Panc1 (cell line): Measurements from ENCODE around the gene GMDS. TPM values are rescaled to one million over a fixed set of nuclear protein-coding genes. Genes with fewer than 3 reads are reported as not detected.

Experiments
- ATAC-seq: fragments of 200-7000 bp; cut with Tn5 transposase; 2 replicates; pipeline ENCODE4 v1.9.1; 2020; ENCODE audit warnings: mild to moderate bottlenecking, moderate library complexity
- BruUV-seq: library from RNA; stranded (reverse); fragments of 400-500 nt; replicated peaks from 2 replicates; lab custom pipeline; 2021; lab: Mats Ljungman, UMichigan
- CTCF ChIA-PET: fragments of 300-600 bp; sonication (Branson Sonifier 250); formaldehyde crosslinking; loops from one replicate; lab custom pipeline; 2022; ENCODE audit warnings: antibody characterized with exemption; lab: Charles Lee
- POLR2A ChIA-PET: fragments of 300-600 bp; sonication (Branson Sonifier 250); formaldehyde crosslinking; loops from one replicate; lab custom pipeline; 2022; ENCODE audit warnings: antibody characterized with exemption; lab: Charles Lee
- DNase-seq: peaks from one replicate; pipeline ENCODE4 v3.0.0-alpha.2; 2010; ENCODE audit warnings: low read depth, low spot score
- H3K27ac ChIP-seq: 2 replicates; pipeline ENCODE4 v1.5.1; 2011; ENCODE audit warnings: mild to moderate bottlenecking, low read length, inconsistent platforms
- H3K27me3 ChIP-seq: fragments of 200-500 bp; sonication (Bioruptor generic); 2 replicates; pipeline ENCODE4 v1.6.0; 2014; ENCODE audit warnings: low read length, inconsistent platforms; ENCODE audit not compliant: control insufficient read depth, insufficient read depth
- H3K36me3 ChIP-seq: fragments of 200-500 bp; sonication (Bioruptor generic); 2 replicates; pipeline ENCODE4 v1.5.1; 2014; ENCODE audit warnings: inconsistent platforms, mild to moderate bottlenecking, low read length, moderate library complexity; ENCODE audit not compliant: control insufficient read depth, insufficient read depth
- H3K4me1 ChIP-seq: 2 replicates; pipeline ENCODE4 v1.5.1; 2011; ENCODE audit warnings: inconsistent platforms, mild to moderate bottlenecking, low read length, moderate library complexity; ENCODE audit not compliant: control insufficient read depth, insufficient read depth
- H3K4me3 ChIP-seq, 2 experiments: 2 replicates each; pipeline ENCODE4 v1.5.1; 2011 to 2012; ENCODE audit warnings: low read depth in 2 of 2, low read length in 2 of 2, mild to moderate bottlenecking in 2 of 2, inconsistent platforms in 1 of 2, moderate library complexity in 1 of 2
- H3K9me3 ChIP-seq: fragments of 200-500 bp; sonication (Bioruptor generic); 2 replicates; pipeline ENCODE4 v1.5.1; 2014; ENCODE audit warnings: low read depth, mild to moderate bottlenecking, inconsistent platforms, low read length, moderate library complexity; ENCODE audit not compliant: control insufficient read depth, insufficient read depth
- CTCF ChIP-seq: fragments of 450-650 bp; IDR thresholded peaks from 2 replicates; pipeline ENCODE4 v1.5.1; 2017; ENCODE audit warnings: mild to moderate bottlenecking
- POLR2AphosphoS5 ChIP-seq: IDR thresholded peaks from 2 replicates; pipeline ENCODE4 v1.6.1; 2012; ENCODE audit warnings: mild to moderate bottlenecking, low read depth, low read length, moderate library complexity
- REST ChIP-seq, 2 experiments: IDR thresholded peaks; 2 replicates each; pipeline ENCODE4 v1.6.1; 2011 to 2012; ENCODE audit warnings: low read depth in 2 of 2, control low read depth in 1 of 2, low read length in 1 of 2, mild to moderate bottlenecking in 1 of 2, moderate library complexity in 1 of 2; ENCODE audit not compliant: insufficient read depth in 1 of 2
- SIN3A ChIP-seq: IDR thresholded peaks from 2 replicates; pipeline ENCODE4 v1.6.1; 2012; ENCODE audit warnings: low read depth, mild to moderate bottlenecking, low read length, moderate library complexity, borderline replicate concordance; ENCODE audit not compliant: insufficient read depth
- TCF7L2 ChIP-seq: IDR thresholded peaks from 2 replicates; pipeline ENCODE4 v1.6.1; 2011; ENCODE audit warnings: mild to moderate bottlenecking, low read depth, low read length, inconsistent platforms
- in situ Hi-C: cut with HindIII; loops from 2 replicates; pipeline ENCODE4 v1.10.0; 2016; ENCODE audit warnings: low sequenced_read_pairs, low pct_unique_long_range_greater_than_20kb
- intact Hi-C: fragments of 100-400 bp; cut with micrococcal nuclease; formaldehyde crosslinking; loops from one replicate; pipeline ENCODE4 v1.10.0; 2022; ENCODE audit not compliant: unreplicated experiment
- total RNA-seq: library from RNA; stranded (reverse); gene quantifications from one replicate; pipeline ENCODE4 v1.2.1, GENCODE V29; 2021; ENCODE audit not compliant: unreplicated experiment

The GMDS gene
- total RNA-seq, 1 experiment from 2014 or later = 9.8 TPM

- in situ Hi-C loops = no loop called here
- no peak overlapping the region for H3K4me3 ChIP-seq
- no peaks in the 10 kb centered on the region for H3K36me3 ChIP-seq
- H3K27ac ChIP-seq = no peak overlapping the region
- no peak for ATAC-seq
- H3K4me1 ChIP-seq = peaks cover 2% of the 10 kb centered on the region; the same call in 1 of the 2 replicates
- BruUV-seq = no TSS peak
- H3K27me3 ChIP-seq = no peaks in the 10 kb centered on the region
- CTCF ChIA-PET = no interaction called here
- no peaks in the 10 kb centered on the region for H3K9me3 ChIP-seq
- TF ChIP-seq CTCF (no peak), REST (IDR thresholded peaks at IDR 0.05; ENCODE audit: insufficient read depth in 1 of 2, low read depth in 2 of 2, low read length in 1 of 2) (no peak), TCF7L2 (no peak), POLR2AphosphoS5 (no peak), SIN3A (no peak)
- intact Hi-C loops = no loop called here
- DNase-seq = no peak
- POLR2A ChIA-PET = no interaction called here
Measured at GRCh38 chr6:1667012-1667804, 578.2 kb downstream of the GMDS start.

- Histone ChIP-seq H3K27me3 (no peaks in the 10 kb centered on the region), H3K27ac (no peak overlapping the region), H3K36me3 (no peaks in the 10 kb centered on the region), H3K9me3 (no peaks in the 10 kb centered on the region), H3K4me3 (no peak overlapping the region), H3K4me1 (no peaks in the 10 kb centered on the region; the same call in 1 of the 2 replicates)
- ChIA-PET CTCF (no interaction called here), POLR2A (interaction anchor here (0.6 kb wide), 1 partner anchor 9 kb away, joined by 6 read pairs; no protein-coding TSS in a partner anchor)
- no TSS peak for BruUV-seq
- in situ Hi-C loops = no loop called here
- intact Hi-C loops = no loop called here
- DNase-seq (no peak), ATAC-seq (no peak)
- TF ChIP-seq POLR2AphosphoS5 (no peak), SIN3A (no peak), TCF7L2 (no peak), REST (IDR thresholded peaks at IDR 0.05; ENCODE audit: insufficient read depth in 1 of 2, low read depth in 2 of 2, low read length in 1 of 2) (no peak), CTCF (no peak)
Measured at GRCh38 chr6:1665214-1665613, 580.2 kb downstream of the GMDS start.
